Natural killer cell (primary cell): ENCODE results near the gene VPS35L. TPM values are rescaled to one million over a fixed set of nuclear protein-coding genes. Genes with fewer than 3 reads are reported as not detected.

Source experiments
- ATAC-seq, 3 donors: fragments of 150-1000 bp in 2 of 3; fragments of 200-7000 bp in 1 of 3; cut with Tn5 transposase; 1 replicate in 1 of 3; 2 replicates in 2 of 3; pipeline ENCODE4 v1.10.0; 2021; ENCODE audit warnings: mild to moderate bottlenecking in 2 of 3, moderate library complexity in 2 of 3
- DNase-seq, 2 donors: peaks; one replicate each; pipeline versions ENCODE4 v3.0.0 to v3.0.0-alpha.2; 2013 to 2021; ENCODE audit warnings: mixed read lengths in 1 of 2
- H3K27ac ChIP-seq: one replicate; pipeline ENCODE4 v1.5.1; 2013; ENCODE audit warnings: mild to moderate bottlenecking, low read length
- H3K27me3 ChIP-seq: one replicate; pipeline ENCODE4 v1.6.1; 2013; ENCODE audit warnings: low read length; ENCODE audit not compliant: control insufficient read depth, insufficient read depth
- H3K36me3 ChIP-seq: one replicate; pipeline ENCODE4 v1.6.1; 2013; ENCODE audit warnings: low read length; ENCODE audit not compliant: control insufficient read depth, insufficient read depth
- H3K4me1 ChIP-seq: one replicate; pipeline ENCODE4 v1.6.1; 2013; ENCODE audit warnings: low read length; ENCODE audit not compliant: control insufficient read depth, insufficient read depth
- H3K4me3 ChIP-seq: one replicate; pipeline ENCODE4 v1.5.1; 2013; ENCODE audit warnings: low read length
- H3K9me3 ChIP-seq: one replicate; pipeline ENCODE4 v1.6.1; 2013; ENCODE audit warnings: low read length; ENCODE audit not compliant: control insufficient read depth, insufficient read depth
- H3K27ac Mint-ChIP-seq, 2 donors: one replicate each; pipeline ENCODE4 v1.8.0; 2022; ENCODE audit warnings: mild to moderate bottlenecking in 2 of 2, mixed read lengths in 2 of 2, moderate library complexity in 1 of 2
- H3K27me3 Mint-ChIP-seq, 2 donors: one replicate each; pipeline ENCODE4 v1.8.0; 2022; ENCODE audit warnings: low read depth in 2 of 2, mixed read lengths in 2 of 2
- H3K36me3 Mint-ChIP-seq: one replicate; pipeline ENCODE4 v1.8.0; 2022; ENCODE audit warnings: mixed read lengths
- H3K4me1 Mint-ChIP-seq, 2 donors: one replicate each; pipeline ENCODE4 v1.8.0; 2022; ENCODE audit warnings: mixed read lengths in 2 of 2
- H3K4me3 Mint-ChIP-seq: one replicate; pipeline ENCODE4 v1.8.0; 2022; ENCODE audit warnings: mild to moderate bottlenecking, moderate library complexity, mixed read lengths
- H3K9me3 Mint-ChIP-seq, 2 donors: one replicate each; pipeline ENCODE4 v1.8.0; 2022; ENCODE audit warnings: mixed read lengths in 2 of 2
- WGBS: methylation state at CpG from one replicate; pipeline ENCODE4 v1.1.7; 2013; ENCODE audit warnings: missing lambda C conversion rate; ENCODE audit not compliant: insufficient coverage; 5-methylcytosine and 5-hydroxymethylcytosine counted together
- intact Hi-C: fragments of 100-400 bp; cut with micrococcal nuclease; formaldehyde crosslinking; loops from one replicate; pipeline ENCODE4 v1.14.2; 2022
- total RNA-seq, 4 donors: library from RNA; stranded (reverse); fragments of 120-200 nt in 1 of 4; gene quantifications; one replicate each; pipeline versions ENCODE4 v1.2.3 to v1.2.4, GENCODE V29; 2013 to 2022
- TF ChIP-seq, protein P1 (sequence below): fragments of 200-600 bp; IDR thresholded peaks from one replicate; pipeline ENCODE4 v1.8.0; 2022; ENCODE audit warnings: antibody characterized with exemption

VPS35L gene
- total RNA-seq, 3 donors from 2014 or later (not counting 1 experiment from before 2014, with no cell fraction given): 37.4 to 53.5 (median 44.4) TPM

DNA sequence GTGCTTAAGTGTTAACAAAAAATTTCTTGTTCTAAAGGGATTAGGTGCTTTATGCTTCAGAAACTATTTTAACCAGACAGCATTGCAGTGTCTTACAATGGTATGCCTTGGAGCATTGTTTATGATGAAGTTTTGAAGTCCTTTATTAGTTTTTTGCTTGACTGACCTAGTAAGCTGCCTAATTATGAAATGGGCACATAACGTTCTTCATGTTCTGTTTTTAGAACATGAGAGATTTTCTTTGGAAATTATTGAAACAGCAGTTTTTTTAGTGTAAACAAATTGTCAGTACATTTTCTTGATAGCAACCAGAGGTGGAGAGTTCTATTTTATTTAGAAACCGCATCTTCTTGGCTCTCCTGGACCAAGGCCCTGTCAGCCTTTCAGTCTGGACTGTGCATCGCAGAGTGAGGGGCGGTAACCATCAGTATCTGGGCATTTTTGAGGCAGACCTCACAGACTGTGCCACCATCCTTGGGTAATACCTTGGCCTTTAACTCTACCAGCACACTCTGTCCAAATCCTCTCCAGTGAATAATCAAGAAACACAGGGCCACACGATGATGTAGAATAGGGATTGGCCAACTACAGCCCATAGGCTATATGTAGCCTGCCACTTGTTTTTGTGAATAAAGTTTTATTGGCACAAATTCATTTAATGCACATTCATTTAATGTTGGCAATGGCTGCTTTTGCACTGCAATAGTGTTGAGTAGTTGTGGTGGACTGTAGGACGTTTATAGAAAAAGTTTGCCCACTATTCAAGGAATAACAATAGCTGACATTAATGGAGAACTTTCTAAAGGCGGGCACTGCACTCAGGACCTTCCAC lies 81.1 kb downstream of the VPS35L start:
- 84% methylated on average over 6 of the region's 7 CpGs for WGBS
- H3K27me3 ChIP-seq: no peaks in the 10 kb centered on the region
- Mint-ChIP-seq H3K9me3 (no peaks in the 10 kb centered on the region), H3K27me3 (no peaks in the 10 kb centered on the region), H3K4me3 (no peak overlapping the region), H3K36me3 (peaks cover 9% of the 10 kb centered on the region), H3K4me1 (no peaks in the 10 kb centered on the region), H3K27ac (no peak overlapping the region)
- H3K4me3 ChIP-seq: no peak overlapping the region
- TF ChIP-seq, protein P1, sequence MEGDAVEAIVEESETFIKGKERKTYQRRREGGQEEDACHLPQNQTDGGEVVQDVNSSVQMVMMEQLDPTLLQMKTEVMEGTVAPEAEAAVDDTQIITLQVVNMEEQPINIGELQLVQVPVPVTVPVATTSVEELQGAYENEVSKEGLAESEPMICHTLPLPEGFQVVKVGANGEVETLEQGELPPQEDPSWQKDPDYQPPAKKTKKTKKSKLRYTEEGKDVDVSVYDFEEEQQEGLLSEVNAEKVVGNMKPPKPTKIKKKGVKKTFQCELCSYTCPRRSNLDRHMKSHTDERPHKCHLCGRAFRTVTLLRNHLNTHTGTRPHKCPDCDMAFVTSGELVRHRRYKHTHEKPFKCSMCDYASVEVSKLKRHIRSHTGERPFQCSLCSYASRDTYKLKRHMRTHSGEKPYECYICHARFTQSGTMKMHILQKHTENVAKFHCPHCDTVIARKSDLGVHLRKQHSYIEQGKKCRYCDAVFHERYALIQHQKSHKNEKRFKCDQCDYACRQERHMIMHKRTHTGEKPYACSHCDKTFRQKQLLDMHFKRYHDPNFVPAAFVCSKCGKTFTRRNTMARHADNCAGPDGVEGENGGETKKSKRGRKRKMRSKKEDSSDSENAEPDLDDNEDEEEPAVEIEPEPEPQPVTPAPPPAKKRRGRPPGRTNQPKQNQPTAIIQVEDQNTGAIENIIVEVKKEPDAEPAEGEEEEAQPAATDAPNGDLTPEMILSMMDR: no peak
- intact Hi-C loops: no loop called here
- peaks cover 27% of the 10 kb centered on the region for H3K36me3 ChIP-seq
- no peak overlapping the region for H3K27ac ChIP-seq
- DNase-seq: no peak
- no peaks in the 10 kb centered on the region for H3K9me3 ChIP-seq
- no peak for ATAC-seq
- H3K4me1 ChIP-seq: peaks cover 10% of the 10 kb centered on the region

GRCh38 chr16:19639986-19640421 lies 84.5 kb downstream of the VPS35L start:
- Histone ChIP-seq H3K27me3 (no peaks in the 10 kb centered on the region), H3K9me3 (no peaks in the 10 kb centered on the region), H3K4me1 (peaks cover 10% of the 10 kb centered on the region), H3K4me3 (no peak overlapping the region), H3K36me3 (peaks cover 26% of the 10 kb centered on the region), H3K27ac (no peak overlapping the region)
- TF ChIP-seq, protein P1: no peak
- DNase-seq (peak in 1 of 2 donors; percentile 63), ATAC-seq (no peak)
- 39% methylated on average over 8 of the region's 8 CpGs for WGBS
- no peaks in the 10 kb centered on the region for H3K27me3 Mint-ChIP-seq
- H3K9me3 Mint-ChIP-seq: no peaks in the 10 kb centered on the region
- no peaks in the 10 kb centered on the region for H3K4me1 Mint-ChIP-seq
- peak overlapping the region in 1 of 2 donors; percentile 36 for H3K27ac Mint-ChIP-seq
- no peak overlapping the region for H3K4me3 Mint-ChIP-seq
- intact Hi-C loops: no loop called here
- H3K36me3 Mint-ChIP-seq: peaks cover 16% of the 10 kb centered on the region

GRCh38 chr16:19642501-19642900 lies 87.0 kb downstream of the VPS35L start:
- no peaks in the 10 kb centered on the region for H3K9me3 Mint-ChIP-seq
- intact Hi-C loops: no loop called here

More at GRCh38 chr16:19642501-19642900, 87.0 kb downstream of the VPS35L start:
- Histone ChIP-seq H3K4me3 (no peak overlapping the region), H3K36me3 (peaks cover 29% of the 10 kb centered on the region), H3K9me3 (no peaks in the 10 kb centered on the region), H3K27me3 (no peaks in the 10 kb centered on the region), H3K27ac (no peak overlapping the region), H3K4me1 (peaks cover 10% of the 10 kb centered on the region)
- 97% methylated on average over 4 of the region's 4 CpGs for WGBS
- peaks cover 16% of the 10 kb centered on the region for H3K36me3 Mint-ChIP-seq
- no peak overlapping the region for H3K4me3 Mint-ChIP-seq
- DNase-seq (no peak), ATAC-seq (no peak)
- no peaks in the 10 kb centered on the region for H3K4me1 Mint-ChIP-seq
- TF ChIP-seq, protein P1: no peak
- H3K27me3 Mint-ChIP-seq: no peaks in the 10 kb centered on the region
- H3K27ac Mint-ChIP-seq: no peak overlapping the region
